ENCODE measurements around the gene MPPED2.

The MPPED2 gene

GRCh38 chr11:30483056-30483455 lies 103.1 kb downstream of the MPPED2 start:
- DNase-seq, result no peak

- no peak for DNase-seq
Measured at GRCh38 chr11:30481796-30482195, 104.4 kb downstream of the MPPED2 start.

GRCh38 chr11:30481330-30481729 lies 104.8 kb downstream of the MPPED2 start:
- no peak for DNase-seq

GRCh38 chr11:30479899-30480298 lies 106.3 kb downstream of the MPPED2 start:
- no peak for DNase-seq

GRCh38 chr11:30478923-30479322 lies 107.2 kb downstream of the MPPED2 start:
- DNase-seq, result no peak

GRCh38 chr11:30477061-30477460 lies 109.1 kb downstream of the MPPED2 start:
- DNase-seq, result no peak

GRCh38 chr11:30474151-30474954 lies 111.8 kb downstream of the MPPED2 start:
- no peak for DNase-seq

- DNase-seq, result no peak
Measured at GRCh38 chr11:30471244-30471643, 114.9 kb downstream of the MPPED2 start.

- no peak for DNase-seq
Measured at GRCh38 chr11:30468881-30469280, 117.3 kb downstream of the MPPED2 start.

GRCh38 chr11:30467176-30467575 lies 119.0 kb downstream of the MPPED2 start:
- no peak for DNase-seq

- no peak for DNase-seq
Measured at GRCh38 chr11:30465623-30466022, 120.5 kb downstream of the MPPED2 start.

GRCh38 chr11:30465192-30465591 lies 121.0 kb downstream of the MPPED2 start:
- DNase-seq, result no peak

GRCh38 chr11:30463266-30463665 lies 122.9 kb downstream of the MPPED2 start:
- DNase-seq, result no peak

GRCh38 chr11:30462421-30462820 lies 123.7 kb downstream of the MPPED2 start:
- no peak for DNase-seq

GRCh38 chr11:30459821-30460220 lies 126.3 kb downstream of the MPPED2 start:
- DNase-seq, result no peak

GRCh38 chr11:30459306-30459705 lies 126.8 kb downstream of the MPPED2 start:
- DNase-seq, result no peak

- no peak for DNase-seq
Measured at GRCh38 chr11:30458541-30458940, 127.6 kb downstream of the MPPED2 start.

GRCh38 chr11:30457087-30457486 lies 129.1 kb downstream of the MPPED2 start:
- no peak for DNase-seq

GRCh38 chr11:30455025-30455424 lies 131.1 kb downstream of the MPPED2 start:
- no peak for DNase-seq

- DNase-seq, result no peak
Measured at GRCh38 chr11:30454541-30454940, 131.6 kb downstream of the MPPED2 start.

GRCh38 chr11:30454111-30454510 lies 132.0 kb downstream of the MPPED2 start:
- DNase-seq, result no peak

GRCh38 chr11:30453705-30454104 lies 132.4 kb downstream of the MPPED2 start:
- no peak for DNase-seq

GRCh38 chr11:30452842-30453241 lies 133.3 kb downstream of the MPPED2 start:
- no peak for DNase-seq

GRCh38 chr11:30452114-30452513 lies 134.0 kb downstream of the MPPED2 start:
- no peak for DNase-seq

GRCh38 chr11:30451626-30452025 lies 134.5 kb downstream of the MPPED2 start:
- DNase-seq, result no peak

Measured in left hindlimb (tissue), 1 donor.